SJCRH30 (cell line): Measurements from ENCODE around the gene HRAS. TPM values are rescaled to one million over a fixed set of nuclear protein-coding genes. Genes with fewer than 3 reads are reported as not detected.
A peak's percentile ranks its signal among the peaks of the same experiment; 100 is the strongest.
"Not testable (repeated sequence)": the region's sequence is repeated elsewhere in the genome, so short reads cannot be mapped to it uniquely, and the experiment has no call there.

Source experiments
- DNase-seq, 2 experiments: peaks; one replicate each; pipeline ENCODE4 v3.0.0-alpha.2; 2015 to 2020
- H3K27ac ChIP-seq: fragments of 250-450 bp; sonication (Bioruptor Pico); 2 replicates; pipeline ENCODE4 v1.5.1; 2020; ENCODE audit warnings: mild to moderate bottlenecking, moderate library complexity
- H3K27me3 ChIP-seq: fragments of 250-450 bp; sonication (Bioruptor Pico); 2 replicates; pipeline ENCODE4 v1.5.1; 2020; ENCODE audit warnings: mild to moderate bottlenecking, moderate library complexity
- H3K36me3 ChIP-seq: fragments of 250-450 bp; sonication (Bioruptor Pico); 2 replicates; pipeline ENCODE4 v1.5.1; 2020; ENCODE audit warnings: mild to moderate bottlenecking, moderate library complexity
- H3K4me1 ChIP-seq: fragments of 250-450 bp; sonication (Bioruptor Pico); 2 replicates; pipeline ENCODE4 v1.5.1; 2020; ENCODE audit warnings: mild to moderate bottlenecking, moderate library complexity
- H3K4me3 ChIP-seq: fragments of 250-450 bp; sonication (Bioruptor Pico); 2 replicates; pipeline ENCODE4 v1.5.1; 2020; ENCODE audit warnings: mild to moderate bottlenecking, moderate library complexity
- H3K9me3 ChIP-seq: fragments of 250-450 bp; sonication (Bioruptor Pico); replicated peaks from 2 replicates; pipeline ENCODE4 v1.5.1; 2020; ENCODE audit warnings: mild to moderate bottlenecking, moderate library complexity
- total RNA-seq: library from RNA; depleted of rRNA; stranded (reverse); fragments of >200 nt; shearing (Covaris generic); gene quantifications from 2 replicates; pipeline ENCODE4 v1.2.3, GENCODE V29; 2014; rRNA removed

HRAS gene
- total RNA-seq: 75.7 and 80.1 TPM in 2 replicates

- H3K27me3 ChIP-seq: no peaks in the 10 kb centered on the region
- peak within 1 kb of the TSS; percentile 79 for H3K4me3 ChIP-seq
- H3K27ac ChIP-seq: peak within 1 kb of the TSS; percentile 20; the same call in 1 of the 2 replicates
- DNase-seq: peak; percentile 91 to 94
- no peaks in the 10 kb centered on the region for H3K4me1 ChIP-seq
- H3K9me3 ChIP-seq: no peaks in the 10 kb centered on the region
- H3K36me3 ChIP-seq: peaks cover 12% of the 10 kb centered on the region
These were observed at the start of gene HRAS for GRCh38 chr11:535519-536454. Gene HRAS (minus strand): TSS chr11:535576.

GRCh38 chr11:584287-584686 is 48.9 kb upstream of the HRAS start:
- no peaks in the 10 kb centered on the region for H3K9me3 ChIP-seq
- peaks cover 59% of the 10 kb centered on the region for H3K36me3 ChIP-seq
- H3K4me1 ChIP-seq: no peaks in the 10 kb centered on the region
- DNase-seq: no peak
- no peak overlapping the region for H3K4me3 ChIP-seq
- H3K27me3 ChIP-seq: no peaks in the 10 kb centered on the region
- no peak overlapping the region for H3K27ac ChIP-seq

- H3K27ac ChIP-seq: no peak overlapping the region
- no peak for DNase-seq
These were observed 46.4 kb upstream of the HRAS start for GRCh38 chr11:581752-582151.

GRCh38 chr11:581342-581741 is 46.0 kb upstream of the HRAS start:
- H3K27me3 ChIP-seq: no peaks in the 10 kb centered on the region
- peaks cover 7% of the 10 kb centered on the region for H3K4me1 ChIP-seq
- H3K36me3 ChIP-seq: peaks cover 39% of the 10 kb centered on the region
- no peaks in the 10 kb centered on the region for H3K9me3 ChIP-seq
- no peak overlapping the region for H3K4me3 ChIP-seq
- no peak for DNase-seq
- H3K27ac ChIP-seq: no peak overlapping the region

More at GRCh38 chr11:581752-582151, 46.4 kb upstream of the HRAS start:
- Histone ChIP-seq H3K9me3 (no peaks in the 10 kb centered on the region), H3K4me3 (no peak overlapping the region), H3K27me3 (no peaks in the 10 kb centered on the region), H3K36me3 (peaks cover 41% of the 10 kb centered on the region), H3K4me1 (peaks cover 7% of the 10 kb centered on the region)

GRCh38 chr11:579830-580601 is 44.6 kb upstream of the HRAS start:
- Histone ChIP-seq H3K4me1 (peaks cover 10% of the 10 kb centered on the region), H3K4me3 (no peak overlapping the region), H3K9me3 (no peaks in the 10 kb centered on the region), H3K27me3 (peaks cover 5% of the 10 kb centered on the region; the same call in 1 of the 2 replicates), H3K27ac (no peak overlapping the region), H3K36me3 (peaks cover 34% of the 10 kb centered on the region)
- no peak for DNase-seq

- Histone ChIP-seq H3K36me3 (peaks cover 26% of the 10 kb centered on the region), H3K4me1 (peaks cover 12% of the 10 kb centered on the region), H3K4me3 (no peak overlapping the region), H3K27ac (no peak overlapping the region), H3K9me3 (no peaks in the 10 kb centered on the region), H3K27me3 (peaks cover 11% of the 10 kb centered on the region)
- no peak for DNase-seq
These were observed 43.1 kb upstream of the HRAS start for GRCh38 chr11:578276-579035.

GRCh38 chr11:577611-577894 is 42.2 kb upstream of the HRAS start:
- Histone ChIP-seq H3K27ac (no peak overlapping the region), H3K36me3 (peaks cover 17% of the 10 kb centered on the region), H3K4me3 (peak overlapping the region; percentile 78), H3K27me3 (peaks cover 11% of the 10 kb centered on the region), H3K4me1 (peaks cover 12% of the 10 kb centered on the region), H3K9me3 (no peaks in the 10 kb centered on the region)
- no peak for DNase-seq

GRCh38 chr11:576811-577610 is 41.6 kb upstream of the HRAS start:
- Histone ChIP-seq H3K27me3 (peaks cover 11% of the 10 kb centered on the region), H3K4me3 (peak overlapping the region; percentile 78), H3K9me3 (no peaks in the 10 kb centered on the region), H3K27ac (peak overlapping the region; percentile 44; the same call in 1 of the 2 replicates), H3K4me1 (peaks cover 12% of the 10 kb centered on the region), H3K36me3 (peaks cover 12% of the 10 kb centered on the region)
- no peak for DNase-seq

- Histone ChIP-seq H3K4me1 (peaks cover 12% of the 10 kb centered on the region), H3K4me3 (peak within 1 kb of the TSS; percentile 78), H3K36me3 (peaks cover 4% of the 10 kb centered on the region), H3K27me3 (peaks cover 11% of the 10 kb centered on the region), H3K9me3 (no peaks in the 10 kb centered on the region), H3K27ac (peak within 1 kb of the TSS; percentile 99)
- DNase-seq: peak; percentile 95 to 96
These were observed 40.8 kb upstream of the HRAS start, which contains the start of gene PHRF1 for GRCh38 chr11:575996-576768. Gene PHRF1 (plus strand): TSS chr11:576470. CDS start chr11:581513, 5,043 bp downstream.

GRCh38 chr11:575313-575995 is 40.1 kb upstream of the HRAS start:
- peaks cover 11% of the 10 kb centered on the region for H3K27me3 ChIP-seq
- no peak overlapping the region for H3K27ac ChIP-seq
- H3K9me3 ChIP-seq: no peaks in the 10 kb centered on the region
- no peak for DNase-seq
- peak overlapping the region; percentile 70 for H3K4me3 ChIP-seq
- peaks cover 12% of the 10 kb centered on the region for H3K4me1 ChIP-seq
- peaks cover 4% of the 10 kb centered on the region for H3K36me3 ChIP-seq

- H3K4me1 ChIP-seq: peaks cover 12% of the 10 kb centered on the region
- H3K36me3 ChIP-seq: peaks cover 4% of the 10 kb centered on the region
- no peak overlapping the region for H3K27ac ChIP-seq
- H3K27me3 ChIP-seq: peaks cover 16% of the 10 kb centered on the region
- no peak for DNase-seq
- peak overlapping the region; percentile 70 for H3K4me3 ChIP-seq
- H3K9me3 ChIP-seq: no peaks in the 10 kb centered on the region
These were observed 39.4 kb upstream of the HRAS start for GRCh38 chr11:574632-575312.

GRCh38 chr11:574031-574570 is 38.7 kb upstream of the HRAS start:
- H3K27ac ChIP-seq, H3K4me3 ChIP-seq, DNase-seq, H3K9me3 ChIP-seq, H3K36me3 ChIP-seq: not testable (repeated sequence)
- Histone ChIP-seq H3K4me1 (peaks cover 17% of the 10 kb centered on the region), H3K27me3 (peaks cover 19% of the 10 kb centered on the region)
